MCF 10A (cell line): Measurements from ENCODE around the gene ARMH4. TPM values are rescaled to one million over a fixed set of nuclear protein-coding genes. Genes with fewer than 3 reads are reported as not detected.

Source experiments
- BruUV-seq: library from RNA; stranded (reverse); fragments of 400-500 nt; replicated peaks from 2 replicates; lab custom pipeline; 2021; lab: Mats Ljungman, UMichigan
- CTCF ChIA-PET: fragments of 300-600 bp; sonication (Branson Sonifier 250); formaldehyde crosslinking; extraction: SDS; loops from one replicate; lab custom pipeline; 2021; ENCODE audit warnings: antibody characterized with exemption, inconsistent platforms; lab: Yijun Ruan, JAX
- POLR2A ChIA-PET: fragments of 300-600, 350-650 bp; sonication (Branson Sonifier 250); formaldehyde crosslinking; extraction: SDS; loops from one replicate; lab custom pipeline; 2020; ENCODE audit warnings: antibody characterized with exemption, inconsistent platforms; lab: Yijun Ruan, JAX
- DNase-seq: peaks from one replicate; pipeline ENCODE4 v3.0.0-alpha.2; 2018; ENCODE audit not compliant: unreplicated experiment
- H3K27ac Mint-ChIP-seq: one replicate; pipeline ENCODE4 v1.8.0; 2022; ENCODE audit warnings: mild to moderate bottlenecking, low read depth, mixed read lengths; ENCODE audit not compliant: unreplicated experiment
- H3K27me3 Mint-ChIP-seq: one replicate; pipeline ENCODE4 v1.8.0; 2022; ENCODE audit warnings: mixed read lengths; ENCODE audit not compliant: insufficient read depth, unreplicated experiment
- H3K36me3 Mint-ChIP-seq: one replicate; pipeline ENCODE4 v1.8.0; 2022; ENCODE audit warnings: mild to moderate bottlenecking, moderate library complexity, mixed read lengths; ENCODE audit not compliant: insufficient read depth, unreplicated experiment
- H3K4me1 Mint-ChIP-seq: one replicate; pipeline ENCODE4 v1.8.0; 2022; ENCODE audit warnings: mixed read lengths; ENCODE audit not compliant: insufficient read depth, unreplicated experiment
- H3K4me3 Mint-ChIP-seq: one replicate; pipeline ENCODE4 v1.8.0; 2022; ENCODE audit warnings: mild to moderate bottlenecking, moderate library complexity, mixed read lengths; ENCODE audit not compliant: unreplicated experiment
- H3K9me3 Mint-ChIP-seq: one replicate; pipeline ENCODE4 v1.8.0; 2022; ENCODE audit warnings: mixed read lengths; ENCODE audit not compliant: unreplicated experiment
- intact Hi-C: fragments of 100-400 bp; cut with micrococcal nuclease; formaldehyde crosslinking; loops from 2 replicates; pipeline ENCODE4 v1.14.1; 2022
- total RNA-seq: library from RNA; stranded (reverse); gene quantifications from 2 replicates; pipeline ENCODE4 v1.2.3, GENCODE V29; 2022
- TF ChIP-seq, protein P1 (sequence below): fragments of 200-600 bp; IDR thresholded peaks from one replicate; pipeline ENCODE4 v1.8.0; 2022; ENCODE audit warnings: antibody characterized with exemption, mild to moderate bottlenecking; ENCODE audit not compliant: unreplicated experiment

The ARMH4 gene
- total RNA-seq, 1 experiment from 2014 or later, result not detected

DNA sequence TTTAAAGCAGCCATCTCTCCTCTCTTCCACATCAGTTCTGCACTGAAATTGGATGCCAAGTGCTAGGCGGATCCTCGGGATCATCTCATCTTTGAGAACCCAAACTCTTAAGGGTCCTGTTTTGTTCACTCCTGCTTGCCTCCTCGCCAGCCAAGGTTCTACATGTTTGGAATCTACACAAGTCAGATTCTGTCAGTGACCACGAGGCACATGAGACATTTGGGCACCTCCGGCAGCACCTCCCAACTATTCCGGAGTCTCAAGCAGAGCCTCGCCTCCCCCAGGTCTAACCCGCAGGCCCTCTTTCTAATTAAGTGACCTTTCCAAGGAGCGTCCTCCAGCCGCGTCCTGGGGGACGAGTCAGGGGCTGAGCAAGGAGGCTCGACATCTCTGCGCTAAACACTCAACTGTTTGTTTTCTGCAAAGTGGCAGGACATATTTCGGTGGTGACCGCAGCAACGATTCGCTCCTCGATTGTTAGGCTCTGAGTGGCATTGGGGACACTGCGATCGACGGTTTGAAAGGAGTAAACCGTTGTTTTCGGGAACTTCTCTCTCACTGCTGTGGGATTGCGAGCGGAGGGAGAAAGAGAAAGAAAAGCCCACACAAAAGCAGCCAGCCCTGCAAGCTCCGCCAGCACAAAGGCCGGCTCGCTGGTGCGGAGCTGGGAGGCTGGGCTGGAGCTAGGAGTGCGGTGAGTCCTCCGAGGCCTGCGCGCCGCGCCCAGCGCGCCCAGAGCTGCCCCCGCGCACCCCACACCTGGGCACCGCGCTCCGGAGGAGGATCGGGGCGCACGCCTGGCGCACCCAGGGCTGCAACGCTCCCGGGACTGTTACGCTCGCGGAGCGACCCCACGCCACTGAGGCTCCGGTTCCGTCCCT lies 640 bp downstream of the ARMH4 start:
- Mint-ChIP-seq H3K27ac (no peak overlapping the region), H3K9me3 (no peaks in the 10 kb centered on the region), H3K4me3 (peak overlapping the region; percentile 74), H3K36me3 (no peaks in the 10 kb centered on the region), H3K27me3 (peaks cover 58% of the 10 kb centered on the region), H3K4me1 (peaks cover 7% of the 10 kb centered on the region)
- DNase-seq, result peak; percentile 14
- no TSS peak for BruUV-seq
- intact Hi-C loops, result no loop called here
- POLR2A ChIA-PET, result interaction anchor here (1.0 to 1.8 kb wide), 3 partner anchors 8 to 48 kb away, joined by 4 to 8 read pairs (median 6); partner anchors contain the start of gene ACTR10
- TF ChIP-seq, protein P1, sequence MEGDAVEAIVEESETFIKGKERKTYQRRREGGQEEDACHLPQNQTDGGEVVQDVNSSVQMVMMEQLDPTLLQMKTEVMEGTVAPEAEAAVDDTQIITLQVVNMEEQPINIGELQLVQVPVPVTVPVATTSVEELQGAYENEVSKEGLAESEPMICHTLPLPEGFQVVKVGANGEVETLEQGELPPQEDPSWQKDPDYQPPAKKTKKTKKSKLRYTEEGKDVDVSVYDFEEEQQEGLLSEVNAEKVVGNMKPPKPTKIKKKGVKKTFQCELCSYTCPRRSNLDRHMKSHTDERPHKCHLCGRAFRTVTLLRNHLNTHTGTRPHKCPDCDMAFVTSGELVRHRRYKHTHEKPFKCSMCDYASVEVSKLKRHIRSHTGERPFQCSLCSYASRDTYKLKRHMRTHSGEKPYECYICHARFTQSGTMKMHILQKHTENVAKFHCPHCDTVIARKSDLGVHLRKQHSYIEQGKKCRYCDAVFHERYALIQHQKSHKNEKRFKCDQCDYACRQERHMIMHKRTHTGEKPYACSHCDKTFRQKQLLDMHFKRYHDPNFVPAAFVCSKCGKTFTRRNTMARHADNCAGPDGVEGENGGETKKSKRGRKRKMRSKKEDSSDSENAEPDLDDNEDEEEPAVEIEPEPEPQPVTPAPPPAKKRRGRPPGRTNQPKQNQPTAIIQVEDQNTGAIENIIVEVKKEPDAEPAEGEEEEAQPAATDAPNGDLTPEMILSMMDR, result no peak
- CTCF ChIA-PET, result interaction anchor here (2.3 kb wide), 1 partner anchor 16 kb away, joined by 7 read pairs; no protein-coding TSS in a partner anchor

DNA sequence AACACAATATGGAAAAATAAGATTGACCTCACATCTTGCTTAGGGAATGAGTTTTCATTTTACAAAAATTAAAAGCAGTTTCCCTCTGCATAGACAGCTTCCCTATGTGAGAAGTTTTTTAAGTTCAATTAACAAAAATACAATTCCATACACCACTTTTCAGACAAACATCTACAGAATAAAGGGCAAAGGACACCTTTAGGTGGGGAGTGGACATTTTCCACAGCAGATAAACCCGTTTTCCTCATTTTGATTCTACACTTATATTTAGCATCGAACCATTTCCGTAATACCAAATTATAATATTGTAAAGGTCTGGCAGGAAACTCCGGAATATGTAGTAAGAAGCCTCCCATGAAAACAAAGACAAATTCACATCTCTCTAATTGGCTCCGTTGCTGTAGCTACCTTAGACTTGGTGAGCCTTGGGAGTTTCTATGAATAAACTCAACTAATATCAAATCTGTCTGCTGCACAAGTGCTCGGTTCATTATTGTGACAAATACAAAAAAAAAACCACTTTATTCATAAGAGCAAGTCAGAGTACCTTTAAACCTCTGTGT lies 1.7 kb downstream of the ARMH4 start:
- DNase-seq, result no peak
- Mint-ChIP-seq H3K27me3 (peaks cover 63% of the 10 kb centered on the region), H3K4me1 (peaks cover 7% of the 10 kb centered on the region), H3K4me3 (no peak overlapping the region), H3K27ac (no peak overlapping the region), H3K9me3 (no peaks in the 10 kb centered on the region), H3K36me3 (no peaks in the 10 kb centered on the region)
- no TSS peak for BruUV-seq
- intact Hi-C loops, result no loop called here
- POLR2A ChIA-PET, result interaction anchor here (0.6 to 1.7 kb wide), 3 partner anchors 14 to 94 kb away, joined by 4 to 8 read pairs (median 6); partner anchors contain the start of gene PSMA3
- CTCF ChIA-PET, result interaction anchor here (1.3 kb wide), 1 partner anchor 41 kb away, joined by 6 read pairs; no protein-coding TSS in a partner anchor
- TF ChIP-seq, protein P1, result no peak

DNA sequence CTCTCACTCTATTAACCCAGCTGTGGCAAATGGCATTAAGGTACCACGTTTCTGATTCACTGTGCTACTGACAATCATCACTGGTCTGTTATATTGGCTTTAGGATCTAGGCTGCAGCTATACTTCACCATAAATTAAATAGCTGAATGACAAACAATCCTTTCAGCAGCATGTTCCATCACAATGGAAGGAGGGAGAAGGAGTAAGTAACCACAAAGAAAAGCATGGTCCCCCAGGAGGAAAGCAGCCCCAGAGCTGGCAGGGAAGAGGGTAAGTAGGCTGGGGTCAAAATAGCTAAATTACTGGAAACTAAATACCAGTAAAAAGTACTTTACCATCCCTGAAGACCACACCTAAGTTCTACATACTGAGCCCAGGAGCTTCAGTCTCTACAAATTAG lies 2.8 kb downstream of the ARMH4 start:
- H3K4me1 Mint-ChIP-seq, result peaks cover 7% of the 10 kb centered on the region
- BruUV-seq, result no TSS peak
- DNase-seq, result no peak
- TF ChIP-seq, protein P1, result no peak
- no peak overlapping the region for H3K27ac Mint-ChIP-seq
- no peak overlapping the region for H3K4me3 Mint-ChIP-seq
- H3K27me3 Mint-ChIP-seq, result peaks cover 69% of the 10 kb centered on the region
- H3K9me3 Mint-ChIP-seq, result no peaks in the 10 kb centered on the region
- intact Hi-C loops, result no loop called here
- ChIA-PET CTCF (interaction anchor here (0.8 to 1.3 kb wide), 4 partner anchors 17 to 42 kb away, joined by 3 to 6 read pairs (median 4); no protein-coding TSS in a partner anchor), POLR2A (interaction anchor here (1.0 to 1.7 kb wide), 2 partner anchors 13 to 95 kb away, joined by 4 to 8 read pairs; partner anchors contain the start of gene PSMA3)
- H3K36me3 Mint-ChIP-seq, result no peaks in the 10 kb centered on the region

DNA sequence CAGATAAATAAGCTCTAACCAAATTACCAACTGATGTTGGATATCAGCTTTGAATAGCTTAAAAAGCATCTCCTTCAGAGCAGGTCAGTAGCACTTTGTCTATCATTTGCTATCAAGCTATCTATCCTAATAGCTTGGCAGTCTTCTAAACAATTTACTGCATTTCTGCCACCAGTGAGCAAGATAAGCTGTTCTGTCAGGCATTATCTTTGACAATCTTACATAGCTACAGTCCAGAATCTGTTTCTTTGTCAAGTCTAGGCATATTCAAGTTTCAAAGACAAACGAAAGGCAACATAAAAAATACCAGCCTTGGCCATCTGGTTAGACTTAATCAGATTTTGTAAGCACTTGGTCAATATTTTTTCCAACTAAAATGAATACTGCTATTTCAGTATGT lies 5.6 kb downstream of the ARMH4 start:
- TF ChIP-seq, protein P1, result no peak
- intact Hi-C loops, result no loop called here
- ChIA-PET CTCF (interaction anchor here (1.7 kb wide), 1 partner anchor 22 kb away, joined by 4 read pairs; no protein-coding TSS in a partner anchor), POLR2A (interaction anchor here (0.7 kb wide), 1 partner anchor 10 kb away, joined by 3 read pairs; no protein-coding TSS in a partner anchor)
- Mint-ChIP-seq H3K4me1 (peaks cover 6% of the 10 kb centered on the region), H3K4me3 (no peak overlapping the region), H3K36me3 (no peaks in the 10 kb centered on the region), H3K9me3 (no peaks in the 10 kb centered on the region), H3K27ac (no peak overlapping the region), H3K27me3 (peaks cover 67% of the 10 kb centered on the region)
- no TSS peak for BruUV-seq
- no peak for DNase-seq
